HepG2 (cell line): ENCODE data around the gene PLXND1. TPM values are rescaled to one million over a fixed set of nuclear protein-coding genes. Genes with fewer than 3 reads are reported as not detected.

Source experiments
- ATAC-seq: fragments of 200-7000 bp; cut with Tn5 transposase; 3 replicates; pipeline ENCODE4 v1.9.1; 2020; ENCODE audit warnings: mild to moderate bottlenecking, moderate library complexity
- BruUV-seq: library from RNA; stranded (reverse); fragments of 400-500 nt; replicated peaks from 2 replicates; lab custom pipeline; 2021; lab: Mats Ljungman, UMichigan
- CTCF ChIA-PET: fragments of 300-600 bp; formaldehyde crosslinking; extraction: SDS; loops from one replicate; lab custom pipeline; 2021; ENCODE audit warnings: low total read pairs, inconsistent platforms, low intra/inter-chr PET ratio; lab: Yijun Ruan, JAX
- POLR2A ChIA-PET: fragments of 350-600 bp; sonication (Branson Sonifier 250); formaldehyde crosslinking; loops from one replicate; lab custom pipeline; 2020; ENCODE audit warnings: antibody characterized with exemption, inconsistent platforms; lab: Yijun Ruan, JAX
- DNase-seq: peaks from one replicate; pipeline ENCODE4 v3.0.0-alpha.2; 2015; ENCODE audit warnings: low spot score
- FAIRE-seq: peaks from 3 replicates; lab custom pipeline; 2011; peaks lifted over from hg19 to GRCh38; lab: Jason Lieb, UNC
- H2AFZ ChIP-seq: one replicate; pipeline ENCODE4 v1.6.1; 2011; ENCODE audit warnings: low read length, inconsistent platforms
- H3K27ac ChIP-seq: fragments of 300-600 bp; 3 replicates; pipeline ENCODE4 v1.8.0; 2011; ENCODE audit warnings: mixed run types, mild to moderate bottlenecking, mixed read lengths, low read length, inconsistent platforms; ENCODE audit not compliant: insufficient read depth; ENCODE audit errors: extremely low read length
- H3K27me3 ChIP-seq, 2 experiments: fragments of 200-600 bp in 1 of 2; 2 replicates in 1 of 2; 3 replicates in 1 of 2; pipeline versions ENCODE4 v1.6.0 to v1.8.0; 2011; ENCODE audit warnings: low read length in 2 of 2, mild to moderate bottlenecking in 2 of 2, moderate library complexity in 2 of 2, inconsistent platforms in 1 of 2; ENCODE audit not compliant: insufficient read depth in 2 of 2, control insufficient read depth in 1 of 2
- H3K36me3 ChIP-seq, 2 experiments: fragments of 200-600 bp in 1 of 2; replicated peaks in 1 of 2; 2 replicates in 1 of 2; 3 replicates in 1 of 2; pipeline versions ENCODE4 v1.5.1 to v1.8.0; 2011; ENCODE audit warnings: low read length in 2 of 2, inconsistent platforms in 1 of 2; ENCODE audit not compliant: insufficient read depth in 2 of 2, control insufficient read depth in 1 of 2
- H3K4me1 ChIP-seq: 2 replicates; pipeline ENCODE4 v1.5.1; 2012; ENCODE audit warnings: low read length, inconsistent platforms; ENCODE audit not compliant: insufficient read depth
- H3K4me2 ChIP-seq: 2 replicates; pipeline ENCODE4 v1.6.0; 2011; ENCODE audit warnings: low read depth, low read length, inconsistent platforms
- H3K4me3 ChIP-seq, 3 experiments: fragments of 200-600 bp in 1 of 3; sonication (generic), shearing (Covaris generic) in 1 of 3; replicated peaks in 1 of 3; 2 replicates each; pipeline ENCODE4 v1.5.1; 2011 to 2016; ENCODE audit warnings: low read length in 3 of 3, inconsistent platforms in 2 of 3, low read depth in 2 of 3, mild to moderate bottlenecking in 2 of 3, control low read depth in 1 of 3, mixed read lengths in 1 of 3; ENCODE audit not compliant: insufficient read depth in 1 of 3
- H3K79me2 ChIP-seq: one replicate; pipeline ENCODE4 v1.6.1; 2011; ENCODE audit warnings: low read length, inconsistent platforms; ENCODE audit not compliant: insufficient read depth
- H3K9ac ChIP-seq: 2 replicates; pipeline ENCODE4 v1.6.0; 2011; ENCODE audit warnings: mild to moderate bottlenecking, low read depth, low read length, inconsistent platforms; ENCODE audit not compliant: insufficient read depth
- H3K9me3 ChIP-seq: 2 replicates; pipeline ENCODE4 v1.5.1; 2012; ENCODE audit warnings: mild to moderate bottlenecking, low read length
- H4K20me1 ChIP-seq: 2 replicates; pipeline ENCODE4 v1.6.0; 2011; ENCODE audit warnings: inconsistent platforms, mild to moderate bottlenecking, low read length, moderate library complexity; ENCODE audit not compliant: insufficient read depth
- AGO2 ChIP-seq: fragments of 200-400 bp; formaldehyde crosslinking; optimal IDR thresholded peaks from 2 replicates; pipeline ENCODE3; 2017; ENCODE audit warnings: mild to moderate bottlenecking, low read depth, low read length, moderate library complexity
- HBP1 ChIP-seq: IDR thresholded peaks from 2 replicates; pipeline ENCODE4 v1.6.1; 2016; ENCODE audit warnings: low read depth, control low read depth
- KMT2B ChIP-seq: IDR thresholded peaks from 2 replicates; pipeline ENCODE4 v1.6.1; 2016; ENCODE audit warnings: missing genetic modification reagents, missing compliant biosample characterization
- TP53 ChIP-seq: sonication (generic); formaldehyde crosslinking; conservative IDR thresholded peaks from 2 replicates; pipeline ENCODE4 v1.4.0; 2020; ENCODE audit warnings: missing genetic modification reagents
- ZNF3 ChIP-seq: IDR thresholded peaks from 2 replicates; pipeline ENCODE4 v1.7.0; 2017; ENCODE audit warnings: inconsistent platforms
- WGBS: methylation state at CpG from one replicate; pipeline ENCODE4 v1.1.6; 2017; ENCODE audit warnings: low lambda C conversion rate; 5-methylcytosine and 5-hydroxymethylcytosine counted together
- in situ Hi-C: cut with HindIII; loops from 2 replicates; pipeline ENCODE4 v1.10.0; 2017; ENCODE audit warnings: low pct_unique_long_range_greater_than_20kb; ENCODE audit not compliant: extremely low pct_ligation_motif_present
- intact Hi-C: fragments of 100-400 bp; cut with micrococcal nuclease; formaldehyde crosslinking; loops from one replicate; pipeline ENCODE4 v1.10.0; 2022; ENCODE audit not compliant: unreplicated experiment
- polyA plus RNA-seq, 8 experiments: library from polyadenylated mRNA; depleted of rRNA in 3 of 8; stranded (reverse) in 7 of 8; unstranded in 1 of 8; fragments of >200 nt; fragmentation: Illumina TruSeq in 4 of 8; extraction: Trizol in 4 of 8; gene quantifications; 2 replicates each; pipeline versions ENCODE4 v1.2.1 to v1.2.3, GENCODE V29; 2011 to 2016; ENCODE audit warnings: low read depth in 4 of 8, missing spikeins in 1 of 8, mixed read lengths in 1 of 8; ENCODE audit not compliant: insufficient read depth in 1 of 8
- total RNA-seq, 5 experiments: library from RNA; depleted of rRNA; stranded (reverse); fragments of >200 nt; fragmentation: Illumina TruSeq; extraction: Trizol; gene quantifications; 2 replicates each; pipeline ENCODE4 v1.2.3, GENCODE V29; 2016; ENCODE audit warnings: low read depth in 1 of 5

PLXND1 gene
- total and polyA plus RNA-seq, 2 of the 13 experiments (the other 11 are each of a cell fraction or from before 2014, with no cell fraction given) = 15.9 to 42.0 TPM

- TF ChIP-seq ZNF3 (CRISPR knock-in tag) (no peak), TP53 (no peak), KMT2B (CRISPR knock-in tag) (no peak)
Observed at GRCh38 chr3:129565902-129566301, 40.6 kb downstream of the PLXND1 start (continued).

- no CpG with 5 or more reads among the region's 21 CpGs for WGBS
- no peak for FAIRE-seq
- H3K4me2 ChIP-seq = no peak overlapping the region
Observed at GRCh38 chr3:129564981-129565644, 41.4 kb downstream of the PLXND1 start.

More at GRCh38 chr3:129564981-129565644, 41.4 kb downstream of the PLXND1 start:
- H4K20me1 ChIP-seq = no peaks in the 10 kb centered on the region
- ATAC-seq (no peak), DNase-seq (no peak)
- intact Hi-C loops (no loop called here), in situ Hi-C loops (no loop called here)
- no peaks in the 10 kb centered on the region for H3K79me2 ChIP-seq
- no peaks in the 10 kb centered on the region for H3K9me3 ChIP-seq
- ChIA-PET CTCF (no interaction called here), POLR2A (no interaction called here)
- TF ChIP-seq AGO2 = peak; percentile 15
- TF ChIP-seq HBP1 (CRISPR knock-in tag) = no peak
- no peaks in the 10 kb centered on the region; a peak in 1 of 5 replicates for H3K27me3 ChIP-seq
- H3K36me3 ChIP-seq = peaks cover 11 to 14% of the 10 kb centered on the region in 2 experiments; a peak in 4 of 5 replicates
- BruUV-seq = no TSS peak
- H3K9ac ChIP-seq = no peak overlapping the region
- H3K4me1 ChIP-seq = peaks cover 14% of the 10 kb centered on the region
- H3K27ac ChIP-seq = no peak overlapping the region
- no peak overlapping the region for H3K4me3 ChIP-seq
- H2AFZ ChIP-seq = no peak overlapping the region
